ENCODE results near the gene ZNF654.

GRCh38 chr3:88030210-88030609 is 28.8 kb upstream of the ZNF654 start:
- no peak for TF ChIP-seq CTCF (conservative IDR thresholded peaks at IDR 0.05; ENCODE audit: low read depth, low read length)
- no peak for TF ChIP-seq EZH2 (IDR thresholded peaks at IDR 0.05; ENCODE audit: borderline replicate concordance, low read depth, low read length, poor library complexity, severe bottlenecking)

All from A673 (cell line).